Caco-2 (cell line): Measurements from ENCODE around the gene RARA. TPM values are rescaled to one million over a fixed set of nuclear protein-coding genes. Genes with fewer than 3 reads are reported as not detected.

Source experiments
- BruUV-seq: library from RNA; stranded (reverse); fragments of 400-500 nt; replicated peaks from 2 replicates; lab custom pipeline; 2021; lab: Mats Ljungman, UMichigan
- CTCF ChIA-PET: fragments of 300-600 bp; sonication (Branson Sonifier 250); formaldehyde crosslinking; loops from one replicate; lab custom pipeline; 2022; ENCODE audit warnings: antibody characterized with exemption; lab: Charles Lee
- POLR2A ChIA-PET: fragments of 300-600 bp; sonication (Branson Sonifier 250); formaldehyde crosslinking; loops from one replicate; lab custom pipeline; 2022; ENCODE audit warnings: antibody characterized with exemption; lab: Charles Lee
- DNase-seq, 2 experiments: peaks; one replicate each; pipeline versions ENCODE4 v3.0.0 to v3.0.0-alpha.2; 2020 to 2022
- H3K27me3 ChIP-seq: replicated peaks from 2 replicates; pipeline ENCODE4 v1.6.0; 2011; ENCODE audit warnings: low read length; ENCODE audit not compliant: control insufficient read depth, insufficient read depth
- H3K36me3 ChIP-seq: 2 replicates; pipeline ENCODE4 v1.5.1; 2011; ENCODE audit warnings: low read length; ENCODE audit not compliant: control insufficient read depth, insufficient read depth
- H3K4me1 ChIP-seq: fragments of 250-450 bp; sonication (Bioruptor Pico); 2 replicates; pipeline ENCODE4 v1.5.1; 2020; ENCODE audit warnings: mild to moderate bottlenecking
- H3K4me3 ChIP-seq: 2 replicates; pipeline ENCODE4 v1.5.1; 2011; ENCODE audit warnings: low read depth, mild to moderate bottlenecking, control low read depth, low read length
- H3K9me3 ChIP-seq: fragments of 250-450 bp; sonication (Bioruptor Pico); 2 replicates; pipeline ENCODE4 v1.5.1; 2020; ENCODE audit warnings: mild to moderate bottlenecking, moderate library complexity
- H3K27ac Mint-ChIP-seq: one replicate; pipeline ENCODE4 v1.8.0; 2022; ENCODE audit warnings: mixed read lengths; ENCODE audit not compliant: unreplicated experiment
- H3K27me3 Mint-ChIP-seq: one replicate; pipeline ENCODE4 v1.8.0; 2022; ENCODE audit warnings: mixed read lengths; ENCODE audit not compliant: insufficient read depth, unreplicated experiment
- H3K36me3 Mint-ChIP-seq: one replicate; pipeline ENCODE4 v1.8.0; 2022; ENCODE audit warnings: mild to moderate bottlenecking, mixed read lengths; ENCODE audit not compliant: insufficient read depth, unreplicated experiment
- H3K4me1 Mint-ChIP-seq: one replicate; pipeline ENCODE4 v1.8.0; 2022; ENCODE audit warnings: low read depth, mixed read lengths; ENCODE audit not compliant: unreplicated experiment
- H3K4me3 Mint-ChIP-seq: one replicate; pipeline ENCODE4 v1.8.0; 2022; ENCODE audit warnings: mild to moderate bottlenecking, moderate library complexity, mixed read lengths; ENCODE audit not compliant: unreplicated experiment
- H3K9me3 Mint-ChIP-seq: one replicate; pipeline ENCODE4 v1.8.0; 2022; ENCODE audit warnings: mixed read lengths; ENCODE audit not compliant: unreplicated experiment
- intact Hi-C: fragments of 100-400 bp; cut with micrococcal nuclease; formaldehyde crosslinking; loops from one replicate; pipeline ENCODE4 v1.10.0; 2022; ENCODE audit not compliant: unreplicated experiment
- total RNA-seq: library from RNA; stranded (reverse); gene quantifications from 2 replicates; pipeline ENCODE4 v1.2.3, GENCODE V29; 2022
- TF ChIP-seq, protein P1 (sequence below), 2 experiments: fragments of 200-600 bp in 1 of 2; IDR thresholded peaks; 1 replicate in 1 of 2; 2 replicates in 1 of 2; pipeline versions ENCODE4 v1.5.1 to v1.8.0; 2011 to 2022; ENCODE audit warnings: antibody characterized with exemption in 1 of 2, control low read depth in 1 of 2, inconsistent platforms in 1 of 2, low read depth in 1 of 2, low read length in 1 of 2, mild to moderate bottlenecking in 1 of 2, moderate library complexity in 1 of 2; ENCODE audit not compliant: insufficient read depth in 1 of 2, severe bottlenecking in 1 of 2, unreplicated experiment in 1 of 2

The RARA gene
- total RNA-seq, 1 experiment from 2014 or later = 27.6 TPM

DNA sequence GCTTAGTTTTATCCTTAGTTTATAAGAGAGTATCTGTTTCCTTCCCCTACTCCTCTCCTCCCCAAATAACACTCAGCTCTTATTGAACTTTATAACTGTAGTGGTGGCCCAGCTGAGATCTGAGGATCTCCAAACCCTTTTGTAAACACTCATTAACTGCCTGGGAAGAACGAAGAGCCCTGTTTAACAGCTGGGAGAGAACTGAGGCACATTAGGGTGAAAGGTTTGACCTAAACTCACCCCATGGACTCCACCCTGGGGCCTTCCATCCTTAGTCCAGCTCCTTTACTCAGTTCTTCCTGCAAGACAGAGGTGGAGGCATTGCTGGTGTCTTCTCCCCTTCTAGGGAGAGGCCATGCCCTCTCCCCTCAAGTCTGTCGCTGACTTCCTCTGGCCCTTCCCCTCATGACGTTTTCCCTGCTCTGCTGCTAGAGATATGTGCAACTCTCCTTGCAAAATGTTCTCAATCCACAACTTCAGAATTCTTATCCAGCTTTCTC is 1.2 kb upstream of the RARA start:
- no peak overlapping the region for H3K4me3 ChIP-seq
- ChIA-PET CTCF (interaction anchor here (0.7 to 4.2 kb wide), 5 partner anchors 9 to 48 kb away, joined by 3 to 27 read pairs (median 3); no protein-coding TSS in a partner anchor), POLR2A (interaction anchor here (0.5 to 1.8 kb wide), 4 partner anchors 9 to 61 kb away, joined by 3 to 13 read pairs (median 4); no protein-coding TSS in a partner anchor)
- no TSS peak for BruUV-seq
- H3K36me3 ChIP-seq = peaks cover 5% of the 10 kb centered on the region
- Mint-ChIP-seq H3K27ac (no peak overlapping the region), H3K4me1 (peaks cover 16% of the 10 kb centered on the region), H3K4me3 (no peak overlapping the region), H3K9me3 (no peaks in the 10 kb centered on the region), H3K36me3 (peaks cover 36% of the 10 kb centered on the region), H3K27me3 (no peaks in the 10 kb centered on the region)
- no peaks in the 10 kb centered on the region for H3K27me3 ChIP-seq
- TF ChIP-seq, protein P1, sequence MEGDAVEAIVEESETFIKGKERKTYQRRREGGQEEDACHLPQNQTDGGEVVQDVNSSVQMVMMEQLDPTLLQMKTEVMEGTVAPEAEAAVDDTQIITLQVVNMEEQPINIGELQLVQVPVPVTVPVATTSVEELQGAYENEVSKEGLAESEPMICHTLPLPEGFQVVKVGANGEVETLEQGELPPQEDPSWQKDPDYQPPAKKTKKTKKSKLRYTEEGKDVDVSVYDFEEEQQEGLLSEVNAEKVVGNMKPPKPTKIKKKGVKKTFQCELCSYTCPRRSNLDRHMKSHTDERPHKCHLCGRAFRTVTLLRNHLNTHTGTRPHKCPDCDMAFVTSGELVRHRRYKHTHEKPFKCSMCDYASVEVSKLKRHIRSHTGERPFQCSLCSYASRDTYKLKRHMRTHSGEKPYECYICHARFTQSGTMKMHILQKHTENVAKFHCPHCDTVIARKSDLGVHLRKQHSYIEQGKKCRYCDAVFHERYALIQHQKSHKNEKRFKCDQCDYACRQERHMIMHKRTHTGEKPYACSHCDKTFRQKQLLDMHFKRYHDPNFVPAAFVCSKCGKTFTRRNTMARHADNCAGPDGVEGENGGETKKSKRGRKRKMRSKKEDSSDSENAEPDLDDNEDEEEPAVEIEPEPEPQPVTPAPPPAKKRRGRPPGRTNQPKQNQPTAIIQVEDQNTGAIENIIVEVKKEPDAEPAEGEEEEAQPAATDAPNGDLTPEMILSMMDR (IDR thresholded peaks at IDR 0.05; ENCODE audit: insufficient read depth in 1 of 2, low read depth in 1 of 2, low read length in 1 of 2, severe bottlenecking in 1 of 2, unreplicated experiment in 1 of 2) = no peak
- peaks cover 35% of the 10 kb centered on the region for H3K4me1 ChIP-seq
- intact Hi-C loops = no loop called here
- no peak for DNase-seq
- no peaks in the 10 kb centered on the region for H3K9me3 ChIP-seq

- peaks cover 35% of the 10 kb centered on the region for H3K4me1 ChIP-seq
- CTCF ChIA-PET = interaction anchor here (0.6 to 1.1 kb wide), 2 partner anchors 9 to 112 kb away, joined by 3 to 4 read pairs; no protein-coding TSS in a partner anchor
- no peak overlapping the region for H3K4me3 Mint-ChIP-seq
- peaks cover 15% of the 10 kb centered on the region for H3K36me3 Mint-ChIP-seq
- H3K27me3 Mint-ChIP-seq = no peaks in the 10 kb centered on the region
- BruUV-seq = no TSS peak
- POLR2A ChIA-PET = interaction anchor here (0.5 kb wide), 1 partner anchor 169 kb away, joined by 5 read pairs; no protein-coding TSS in a partner anchor
- H3K4me1 Mint-ChIP-seq = no peaks in the 10 kb centered on the region
- DNase-seq = peak in 1 of 2 experiments; percentile 4
- H3K27me3 ChIP-seq = no peaks in the 10 kb centered on the region
- H3K36me3 ChIP-seq = no peaks in the 10 kb centered on the region
- TF ChIP-seq, protein P1 (IDR thresholded peaks at IDR 0.05; ENCODE audit: insufficient read depth in 1 of 2, low read depth in 1 of 2, low read length in 1 of 2, severe bottlenecking in 1 of 2, unreplicated experiment in 1 of 2) = no peak
- no peaks in the 10 kb centered on the region for H3K9me3 ChIP-seq
- H3K4me3 ChIP-seq = no peak overlapping the region
- no peaks in the 10 kb centered on the region for H3K9me3 Mint-ChIP-seq
- intact Hi-C loops = no loop called here
- H3K27ac Mint-ChIP-seq = peak overlapping the region; percentile 36
Measured at GRCh38 chr17:40309949-40310510, 1.1 kb downstream of the RARA start.

DNA sequence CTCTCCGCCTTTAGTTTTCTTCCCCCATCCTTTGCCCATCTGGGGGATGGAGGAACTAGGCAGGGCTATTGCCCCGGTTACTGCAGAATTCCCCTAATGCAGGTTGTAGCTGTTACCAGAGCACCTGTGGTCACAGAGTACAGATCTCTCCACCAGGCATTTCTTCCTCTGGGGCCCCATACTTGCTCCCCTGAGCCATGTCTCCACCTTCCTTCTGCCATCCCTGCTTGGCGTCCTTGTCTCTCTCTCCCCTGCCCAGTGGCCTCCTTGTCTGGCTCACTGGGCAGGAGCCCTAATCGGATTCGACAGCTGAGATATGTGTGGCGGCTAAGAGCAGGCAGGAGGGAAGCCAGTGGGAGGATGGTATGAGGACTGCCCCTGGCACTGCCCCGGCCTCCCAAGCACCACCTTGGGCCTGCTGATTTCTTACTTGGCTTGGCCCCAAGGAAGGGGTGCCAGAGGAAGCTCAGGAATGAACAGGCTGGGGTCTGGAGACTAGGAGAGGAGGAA is 2.0 kb downstream of the RARA start:
- H3K27me3 ChIP-seq = no peaks in the 10 kb centered on the region
- H3K9me3 ChIP-seq = no peaks in the 10 kb centered on the region
- Mint-ChIP-seq H3K27me3 (no peaks in the 10 kb centered on the region), H3K4me1 (peaks cover 5% of the 10 kb centered on the region), H3K9me3 (no peaks in the 10 kb centered on the region), H3K36me3 (peaks cover 14% of the 10 kb centered on the region), H3K4me3 (no peak overlapping the region), H3K27ac (no peak overlapping the region)
- intact Hi-C loops = no loop called here
- TF ChIP-seq, protein P1 (IDR thresholded peaks at IDR 0.05; ENCODE audit: insufficient read depth in 1 of 2, low read depth in 1 of 2, low read length in 1 of 2, severe bottlenecking in 1 of 2, unreplicated experiment in 1 of 2) = no peak
- no peaks in the 10 kb centered on the region for H3K36me3 ChIP-seq
- no peak for DNase-seq
- peaks cover 42% of the 10 kb centered on the region for H3K4me1 ChIP-seq
- ChIA-PET POLR2A (no interaction called here), CTCF (no interaction called here)
- H3K4me3 ChIP-seq = no peak overlapping the region
- no TSS peak for BruUV-seq
